AG08396 (cell line): ENCODE results near the gene CRIP3.

Experiments used
- DNase-seq: peaks from one replicate; pipeline ENCODE4 v3.0.0; 2012; ENCODE audit warnings: low spot score, mixed read lengths

CRIP3 gene

DNA sequence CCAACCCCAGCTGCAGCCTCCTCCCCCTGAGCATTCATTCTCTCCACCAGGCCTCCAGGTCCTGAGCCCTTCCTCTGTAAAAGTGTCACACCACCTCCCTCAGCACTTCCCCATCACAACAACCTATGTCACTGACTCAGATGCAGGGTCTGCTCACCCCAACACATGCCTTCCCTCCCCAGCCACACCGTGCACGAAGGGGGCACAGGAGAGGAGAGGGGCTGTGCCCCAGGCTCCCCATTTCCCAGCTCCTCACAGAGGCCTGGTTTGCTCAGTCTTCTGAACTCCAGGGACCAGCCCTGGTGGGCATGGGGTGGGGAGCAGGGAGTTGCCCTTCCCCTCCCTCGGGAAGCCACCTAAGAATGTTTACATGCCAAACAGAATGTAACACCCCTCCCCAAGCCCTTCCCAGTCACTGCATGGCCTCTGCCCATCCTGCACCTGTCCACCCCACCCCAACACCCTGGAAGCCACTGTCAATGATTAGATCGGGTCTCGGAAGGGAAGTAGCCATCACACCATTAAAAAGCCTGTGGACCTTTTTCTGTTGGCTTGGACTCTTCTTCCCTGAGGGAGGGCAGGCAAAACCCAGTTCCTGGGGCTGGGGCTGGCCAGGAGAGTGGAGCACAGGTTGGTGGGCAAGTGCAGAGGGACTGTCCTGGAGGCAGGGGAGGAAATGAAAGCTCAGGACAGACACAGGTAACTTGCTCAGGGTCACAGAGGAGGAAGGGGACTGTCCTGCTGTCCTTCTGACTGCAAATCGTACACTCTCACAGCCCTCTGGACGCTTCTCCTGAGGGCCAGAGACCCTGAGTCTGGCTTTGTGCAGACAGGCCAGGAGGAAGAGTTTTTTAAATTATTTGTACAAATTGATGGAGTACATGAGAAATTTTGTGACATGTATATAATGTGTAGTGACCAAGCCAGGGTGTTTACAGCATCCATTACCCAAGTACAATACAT, 20.6 kb downstream of the CRIP3 start:
- DNase-seq = no peak

GRCh38 chr6:43286980-43287716, 21.5 kb downstream of the CRIP3 start:
- DNase-seq = no peak

DNA sequence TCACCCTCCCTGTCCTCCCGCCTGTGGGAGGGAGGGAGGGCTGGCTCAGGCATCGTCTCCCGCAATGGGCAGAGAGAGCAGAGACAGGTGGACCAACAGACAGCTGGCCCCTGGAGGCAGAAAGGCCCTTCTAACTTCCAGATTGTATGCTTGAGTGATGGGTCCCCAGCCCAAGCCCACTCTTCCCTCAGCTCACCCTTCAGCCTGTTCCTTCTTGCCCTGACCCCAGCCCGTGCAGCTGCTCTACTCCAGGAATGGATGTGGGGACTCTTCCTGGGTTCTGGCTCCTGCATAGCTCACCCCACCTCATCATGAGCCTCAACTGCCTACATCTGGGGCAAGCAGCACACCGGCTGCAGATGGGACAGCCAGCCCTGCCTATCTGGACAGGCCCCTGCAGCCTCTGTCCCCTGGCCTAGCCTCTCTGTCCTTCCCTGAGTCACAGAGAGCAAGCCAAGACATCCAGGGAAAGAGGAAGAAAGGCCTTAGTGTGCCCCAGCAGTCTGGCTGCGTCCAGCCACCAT, 22.1 kb downstream of the CRIP3 start:
- no peak for DNase-seq

DNA sequence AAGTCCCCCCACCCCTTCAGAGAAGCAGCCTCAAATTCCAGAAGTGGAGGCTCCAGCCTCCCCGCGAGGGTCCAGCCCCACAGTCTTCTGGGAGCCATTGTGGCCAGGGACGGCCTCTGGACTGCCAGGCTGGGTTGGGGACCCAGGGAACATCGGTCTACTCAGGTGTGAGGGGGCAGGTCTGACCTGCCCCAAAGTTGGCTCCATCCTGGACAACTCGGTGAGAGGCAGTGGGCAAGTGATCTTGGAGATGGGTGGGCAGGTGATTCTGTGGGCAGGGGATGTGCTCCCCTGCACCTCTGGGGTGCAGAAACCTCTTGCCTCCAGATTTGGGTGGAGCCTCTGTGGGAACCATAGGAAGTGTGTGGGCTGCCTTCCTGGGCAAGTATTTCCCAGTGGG, 22.8 kb downstream of the CRIP3 start:
- DNase-seq = no peak

- no peak for DNase-seq
Observed at GRCh38 chr6:43284991-43285781, 23.4 kb downstream of the CRIP3 start.

DNA sequence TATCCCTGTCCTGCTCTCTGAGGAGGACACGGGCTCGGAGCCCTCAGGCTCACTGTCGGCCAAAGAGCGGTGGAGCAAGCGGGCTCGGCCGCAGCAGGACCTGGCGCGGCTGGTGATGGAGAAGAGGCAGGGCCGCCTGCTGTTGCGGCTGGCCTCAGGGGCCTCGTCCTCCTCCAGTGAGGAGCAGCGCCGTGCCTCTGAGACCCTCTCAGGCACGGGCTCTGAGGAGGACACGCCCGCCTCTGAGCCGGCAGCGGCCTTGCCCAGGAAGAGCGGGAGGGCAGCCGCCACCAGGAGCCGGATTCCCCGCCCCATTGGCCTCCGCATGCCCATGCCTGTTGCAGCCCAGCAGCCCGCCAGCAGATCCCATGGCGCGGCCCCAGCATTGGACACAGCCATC, 24.7 kb downstream of the CRIP3 start:
- DNase-seq = no peak

GRCh38 chr6:43283514-43283901, 25.1 kb downstream of the CRIP3 start:
- no peak for DNase-seq

GRCh38 chr6:43282636-43283513, 25.8 kb downstream of the CRIP3 start:
- DNase-seq = no peak

DNA sequence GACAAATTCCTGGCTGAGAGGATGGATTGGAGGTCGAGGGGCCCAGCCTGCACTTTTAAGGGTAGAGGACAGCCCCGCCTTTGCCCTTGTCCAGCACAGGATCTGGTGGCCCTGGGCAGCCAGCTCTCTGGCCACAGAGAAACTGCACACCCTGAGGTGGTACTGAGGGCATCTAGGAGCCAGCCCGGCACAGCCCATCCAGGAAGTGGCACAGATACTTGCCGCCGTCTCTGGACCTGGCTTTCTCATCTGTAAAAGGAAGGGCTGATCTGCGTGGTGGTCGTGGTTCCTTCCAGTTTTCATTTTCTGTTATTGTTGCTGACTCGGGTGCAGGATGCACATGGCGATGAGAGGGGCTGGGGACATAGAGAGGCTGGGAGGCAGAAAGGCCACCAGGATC, 26.6 kb downstream of the CRIP3 start:
- DNase-seq = no peak

DNA sequence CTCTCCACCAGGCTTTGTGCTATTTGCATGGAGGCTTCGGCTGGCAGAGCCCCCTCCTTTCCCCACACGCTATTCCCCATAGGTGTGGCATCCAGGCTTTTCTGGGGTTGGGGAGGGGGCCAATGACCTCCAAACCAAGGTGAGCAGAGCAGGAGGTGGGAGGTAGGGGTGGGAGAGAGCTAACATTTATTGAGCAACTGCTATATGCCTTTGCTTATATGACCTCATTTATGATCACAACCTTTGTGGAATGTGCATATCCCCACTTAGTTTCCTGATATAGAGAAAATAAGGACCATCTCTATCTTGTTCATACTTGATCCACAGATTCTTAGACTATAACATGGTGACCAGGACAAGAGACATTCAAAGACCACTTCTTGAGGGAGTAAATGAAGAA, 28.4 kb downstream of the CRIP3 start:
- no peak for DNase-seq

DNA sequence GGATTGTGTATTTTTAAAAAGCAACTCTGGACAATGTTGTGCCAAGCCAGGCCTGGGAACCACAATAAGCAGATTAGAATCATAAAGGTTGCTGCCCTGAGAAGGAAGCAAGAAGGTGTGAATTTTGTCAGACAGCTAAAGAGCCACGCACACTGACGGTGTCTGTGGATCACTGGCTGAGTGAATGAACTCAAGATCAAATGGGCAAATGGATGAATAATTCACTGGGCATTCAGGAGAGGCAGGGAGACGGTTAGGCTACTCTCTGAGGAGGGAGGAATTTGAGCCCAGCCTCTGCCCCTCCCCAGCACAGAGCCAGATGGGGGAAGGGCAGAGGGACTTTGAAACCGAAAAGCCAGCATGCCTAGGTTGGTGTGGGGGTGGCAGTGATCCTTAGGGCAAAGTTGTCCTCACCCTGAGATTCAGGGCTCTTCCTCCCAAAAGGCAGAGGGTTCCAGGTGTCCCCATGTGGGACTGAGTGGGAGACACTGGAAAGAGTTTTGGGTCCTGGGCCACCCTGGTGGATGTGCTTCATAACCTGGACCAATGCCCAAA, 30.0 kb downstream of the CRIP3 start:
- DNase-seq = peak; percentile 71

- DNase-seq = no peak
Observed at GRCh38 chr6:43277643-43278523, 30.7 kb downstream of the CRIP3 start.

GRCh38 chr6:43277306-43277642, 31.4 kb downstream of the CRIP3 start:
- no peak for DNase-seq

DNA sequence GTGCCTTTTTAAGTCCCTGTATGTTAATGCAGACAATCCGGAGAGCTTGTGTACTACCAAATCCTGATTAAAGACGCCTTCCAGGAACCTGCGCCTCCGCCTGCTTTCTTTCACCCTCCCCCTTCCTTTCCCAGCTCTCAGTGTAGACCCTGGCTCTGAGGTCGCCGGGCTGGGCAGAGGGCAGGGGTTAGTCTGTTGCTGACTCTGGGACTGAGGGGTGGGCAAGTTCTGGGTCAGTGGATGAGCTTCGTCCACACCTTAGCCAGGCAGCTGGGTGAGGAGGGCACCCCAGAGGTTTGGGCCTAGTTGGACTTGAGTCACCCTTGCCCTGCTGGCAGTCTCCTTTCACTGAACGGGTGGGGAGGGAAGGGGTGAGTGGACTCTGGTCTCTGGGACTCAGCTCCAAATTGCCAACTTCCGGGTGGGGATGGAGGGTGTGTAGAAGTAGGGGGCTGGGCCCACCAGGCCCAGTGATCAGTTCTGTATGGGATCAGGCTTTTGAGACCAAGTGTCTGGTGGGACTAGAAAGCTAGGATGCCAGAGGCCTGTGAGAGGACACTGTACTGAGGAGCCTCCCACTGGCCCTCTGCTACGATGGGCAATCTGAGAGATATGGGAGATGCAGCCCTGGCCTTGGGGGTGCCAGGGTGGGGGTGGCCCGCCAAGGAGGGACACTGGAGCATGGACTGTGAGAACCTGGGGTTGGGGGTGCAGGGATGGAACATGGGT, 31.9 kb downstream of the CRIP3 start:
- DNase-seq = no peak

- no peak for DNase-seq
Observed at GRCh38 chr6:43275801-43276576, 32.6 kb downstream of the CRIP3 start.

- DNase-seq = no peak
Observed at GRCh38 chr6:43274916-43275597, 33.6 kb downstream of the CRIP3 start.

DNA sequence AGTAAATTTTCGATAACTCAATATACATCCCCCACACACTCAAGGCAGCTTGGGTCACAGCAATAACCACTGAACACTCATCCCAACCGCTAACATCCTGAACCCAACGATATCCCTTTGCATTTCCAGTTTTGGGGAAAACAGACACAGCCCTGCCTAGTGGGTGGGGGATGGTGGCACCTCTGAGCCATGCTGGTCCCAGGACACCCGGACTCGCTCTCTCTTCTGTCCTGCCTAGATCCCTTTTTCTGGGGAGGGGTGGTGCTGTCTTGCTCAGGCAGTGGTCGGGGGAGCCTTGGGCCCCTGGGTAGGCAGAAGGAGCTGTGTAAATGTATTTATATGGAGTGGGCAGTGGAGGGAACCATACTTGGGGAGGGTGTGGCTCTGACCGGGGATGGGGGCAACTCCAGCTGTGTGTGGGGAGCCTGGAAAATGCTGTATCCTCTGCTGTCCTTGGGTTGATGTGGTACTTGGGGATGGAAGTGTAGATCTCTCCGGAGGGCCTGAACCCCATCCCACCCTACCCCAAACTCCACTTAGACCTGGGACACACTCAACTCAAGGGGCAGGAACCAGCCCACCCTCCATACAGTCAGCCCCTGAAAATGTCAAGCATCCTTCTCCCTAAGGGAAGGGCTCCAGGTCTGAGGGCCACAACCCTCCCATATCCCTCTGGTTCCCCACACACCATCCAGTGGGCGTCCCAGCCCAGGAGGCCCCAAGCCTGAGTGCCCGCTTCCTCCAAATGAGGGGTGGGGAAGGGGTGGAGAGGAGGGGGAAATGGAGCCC, 34.3 kb downstream of the CRIP3 start:
- no peak for DNase-seq
